GM19463 (cell line): ENCODE results near the gene CORO1C.
A peak's percentile ranks its signal among the peaks of the same experiment; 100 is the strongest.
"Not testable (repeated sequence)": the region's sequence is repeated elsewhere in the genome, so short reads cannot be mapped to it uniquely, and the experiment has no call there.

Source experiments
- ATAC-seq: cut with Tn5 transposase; IDR thresholded peaks from one replicate; pipeline ENCODE4 v1.9.1; 2021; ENCODE audit warnings: mild to moderate bottlenecking, moderate library complexity; ENCODE audit not compliant: unreplicated experiment

CORO1C gene

DNA sequence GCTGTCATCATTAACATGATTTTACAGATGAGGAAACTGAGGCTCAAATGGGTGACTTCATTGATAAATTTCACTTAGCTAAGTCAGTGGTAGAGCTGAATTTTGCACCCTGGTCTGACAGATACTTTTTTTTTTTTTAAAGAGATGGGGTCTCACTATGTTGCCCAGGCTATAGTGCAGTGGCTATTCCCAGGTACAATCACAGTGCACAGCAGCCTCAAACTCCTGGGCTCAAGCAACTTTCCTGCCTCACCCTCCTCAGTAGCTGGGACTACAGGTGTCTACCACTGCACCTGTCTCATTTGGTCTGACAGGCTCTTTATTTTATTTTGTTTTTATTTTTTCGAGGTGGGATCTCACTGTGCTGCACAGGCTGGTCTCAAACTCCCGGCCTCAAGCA is 24.2 kb upstream of the CORO1C start:
- ATAC-seq, result no peak

DNA sequence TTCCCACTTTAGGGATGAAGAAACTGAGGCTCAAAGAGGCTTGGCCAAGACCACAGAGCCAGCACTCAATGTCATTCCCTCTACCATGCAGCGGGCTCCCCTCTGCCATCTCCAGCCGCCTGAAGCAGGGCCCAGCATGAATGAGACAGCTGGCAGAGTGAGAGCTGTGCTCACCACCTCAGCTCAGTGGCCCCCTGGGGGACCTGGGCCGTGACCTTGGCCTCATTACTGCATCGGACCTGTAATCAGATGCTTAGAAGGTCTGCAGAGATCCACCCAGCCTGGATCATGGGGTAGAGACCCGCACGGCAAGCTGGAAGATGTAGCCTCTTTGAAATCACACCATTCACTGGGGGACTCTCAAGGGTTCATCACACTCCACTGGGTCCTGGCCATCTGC is 22.7 kb upstream of the CORO1C start:
- ATAC-seq, result no peak

DNA sequence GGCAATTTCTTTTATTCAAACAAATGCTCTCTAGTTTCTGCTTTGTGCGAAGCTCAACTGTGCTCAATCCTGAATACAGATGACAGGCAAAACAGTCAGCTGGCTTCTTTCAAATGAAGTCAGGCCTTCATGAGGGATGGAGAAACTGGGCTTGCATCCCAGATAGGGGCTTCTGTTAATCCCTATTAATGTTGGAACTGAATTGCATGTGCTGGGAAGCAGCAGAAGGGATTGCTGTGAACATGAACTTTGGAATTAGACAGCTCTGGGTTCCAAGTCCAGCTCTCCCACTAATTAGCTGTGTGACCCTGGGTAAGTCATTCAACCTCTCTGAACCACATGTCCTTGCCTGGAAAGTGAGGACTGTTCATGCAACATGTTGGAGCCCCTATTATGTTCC is 21.1 kb upstream of the CORO1C start:
- no peak for ATAC-seq

GRCh38 chr12:108751821-108752220 is 20.5 kb upstream of the CORO1C start:
- no peak for ATAC-seq

DNA sequence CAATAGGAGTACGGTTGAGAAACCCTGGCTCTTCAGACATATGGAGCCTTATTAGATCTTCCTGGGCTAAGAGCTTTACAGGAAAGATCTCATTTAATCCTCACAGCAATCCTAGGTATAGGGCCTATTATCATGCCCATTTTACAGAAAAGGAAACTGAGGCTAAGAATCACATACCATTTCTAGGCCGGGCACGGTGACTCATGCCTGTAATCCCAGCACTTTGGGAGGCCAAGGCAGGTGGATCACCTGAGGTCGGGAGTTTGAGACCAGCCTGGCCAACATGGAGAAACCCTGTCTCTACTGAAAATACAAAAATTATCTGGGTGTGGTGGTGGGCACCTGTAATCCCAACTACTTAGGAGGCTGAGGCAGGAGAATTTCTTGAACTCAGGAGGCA is 19.7 kb upstream of the CORO1C start:
- not testable (repeated sequence) for ATAC-seq

- no peak for ATAC-seq
Measured at GRCh38 chr12:108750526-108750925, 19.2 kb upstream of the CORO1C start.

DNA sequence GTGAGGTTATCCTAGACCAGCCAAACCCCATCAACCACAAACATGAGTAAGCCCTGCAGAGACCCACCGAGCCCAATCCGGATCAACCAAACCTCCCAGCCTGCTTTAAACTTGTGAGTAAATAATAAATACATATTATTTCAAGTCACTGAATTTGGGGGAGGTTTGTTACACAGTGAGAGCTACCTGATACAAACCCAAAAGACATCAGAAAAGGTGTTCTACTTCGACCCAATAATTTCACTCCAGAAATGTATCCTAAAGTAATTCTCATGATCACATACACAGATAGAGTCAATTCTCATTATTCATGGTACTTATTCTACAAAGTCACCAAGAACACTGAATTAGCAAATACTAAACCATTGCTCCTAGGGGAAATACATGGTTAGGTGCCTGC is 16.2 kb upstream of the CORO1C start:
- no peak for ATAC-seq

- no peak for ATAC-seq
Measured at GRCh38 chr12:108745641-108746040, 14.3 kb upstream of the CORO1C start.

DNA sequence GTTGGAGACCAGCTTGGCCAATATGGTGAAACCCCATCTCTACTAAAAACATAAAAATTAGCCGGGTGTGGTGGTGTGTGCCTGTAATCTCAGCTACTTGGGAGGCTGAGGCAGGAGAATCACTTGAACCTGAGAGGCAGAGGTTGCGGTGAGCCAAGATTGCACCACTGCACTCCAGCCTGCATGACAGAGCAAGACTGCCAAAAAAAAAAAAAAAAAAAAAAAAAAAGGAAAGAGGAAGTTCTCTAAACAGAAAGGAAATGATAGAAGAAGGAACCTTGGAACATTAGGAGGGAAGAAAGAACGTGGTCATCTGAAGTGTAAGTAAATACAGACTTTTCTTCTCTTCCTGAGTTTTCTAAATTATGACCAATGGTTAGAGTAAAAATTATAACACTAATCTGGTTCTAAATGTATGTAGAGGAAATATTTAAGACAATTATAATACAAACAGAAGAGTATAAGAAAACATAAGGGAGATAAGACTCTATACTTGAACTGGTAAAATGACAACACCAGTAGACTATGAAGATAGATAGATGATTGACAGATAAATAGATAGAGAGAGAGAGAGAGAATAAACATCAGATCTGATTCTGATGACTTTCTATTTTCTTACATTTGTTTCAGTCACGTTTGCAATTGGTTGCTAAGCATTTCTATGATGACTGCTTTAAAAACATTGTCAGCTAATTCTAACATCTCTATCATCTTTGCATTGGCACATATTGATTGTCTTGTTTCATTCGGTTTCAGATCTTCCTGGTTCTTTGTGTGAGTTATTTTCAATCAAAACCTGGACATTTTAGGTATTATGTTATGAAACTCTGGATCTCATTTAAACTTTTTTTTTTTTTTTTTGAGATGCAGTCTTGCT is 12.9 kb upstream of the CORO1C start:
- no peak for ATAC-seq

GRCh38 chr12:108738170-108738569 is 6.9 kb upstream of the CORO1C start:
- no peak for ATAC-seq

DNA sequence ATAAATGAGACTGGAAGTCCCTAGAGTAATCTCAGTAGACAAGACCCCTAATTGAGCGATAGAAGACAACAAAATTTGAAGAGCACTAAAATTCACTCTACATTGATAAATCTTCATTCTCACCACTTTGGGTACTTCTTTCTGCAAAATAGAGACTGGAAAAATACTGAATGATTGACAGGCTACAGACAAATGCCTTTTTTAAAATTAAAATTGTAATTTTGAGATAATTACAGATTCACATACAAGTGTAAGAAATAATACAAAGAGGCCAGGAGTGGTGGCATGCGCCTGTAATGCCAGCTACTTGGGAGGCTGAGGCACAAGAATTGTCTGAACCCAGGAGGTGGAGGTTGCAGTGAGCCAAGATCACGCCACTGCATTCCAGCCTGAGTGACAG is 4.5 kb upstream of the CORO1C start:
- ATAC-seq, result no peak

DNA sequence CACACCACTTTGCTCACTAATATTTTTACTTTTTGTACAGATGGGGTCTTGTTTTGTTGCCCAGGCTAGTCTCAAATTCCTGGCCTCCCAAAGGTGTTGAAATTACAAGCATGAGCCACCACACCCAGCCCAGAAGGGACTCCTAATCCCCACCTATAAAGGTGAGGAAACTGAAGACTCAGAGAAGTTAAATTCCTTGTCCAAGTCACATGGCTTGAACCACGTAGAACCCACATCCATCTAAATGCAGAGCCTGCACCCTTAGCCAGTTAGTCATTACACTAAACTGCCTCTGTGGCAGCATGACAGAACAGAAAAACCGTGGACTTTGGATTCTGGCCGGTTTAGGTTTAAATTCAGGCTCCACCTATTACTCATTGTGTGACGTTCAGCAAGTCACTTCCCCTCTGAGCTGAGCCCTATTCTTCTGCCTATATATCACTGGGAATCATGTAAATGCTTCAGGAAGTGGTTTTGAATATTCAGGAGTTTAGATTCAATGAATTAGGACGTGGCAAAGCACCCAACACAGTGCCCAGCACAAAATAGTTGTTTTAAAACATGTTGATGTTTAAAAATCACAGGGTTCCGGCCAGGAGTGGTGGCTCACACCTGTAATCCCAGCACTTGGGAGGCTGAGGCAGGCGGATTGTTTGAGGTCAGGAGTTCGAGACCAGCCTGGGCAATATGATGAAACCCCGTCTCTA is 3.0 kb upstream of the CORO1C start:
- ATAC-seq, result peak; percentile 23

GRCh38 chr12:108733230-108733531 is 1.9 kb upstream of the CORO1C start:
- not testable (repeated sequence) for ATAC-seq

- ATAC-seq, result no peak
Measured at GRCh38 chr12:108732489-108733229, 1.3 kb upstream of the CORO1C start.

DNA sequence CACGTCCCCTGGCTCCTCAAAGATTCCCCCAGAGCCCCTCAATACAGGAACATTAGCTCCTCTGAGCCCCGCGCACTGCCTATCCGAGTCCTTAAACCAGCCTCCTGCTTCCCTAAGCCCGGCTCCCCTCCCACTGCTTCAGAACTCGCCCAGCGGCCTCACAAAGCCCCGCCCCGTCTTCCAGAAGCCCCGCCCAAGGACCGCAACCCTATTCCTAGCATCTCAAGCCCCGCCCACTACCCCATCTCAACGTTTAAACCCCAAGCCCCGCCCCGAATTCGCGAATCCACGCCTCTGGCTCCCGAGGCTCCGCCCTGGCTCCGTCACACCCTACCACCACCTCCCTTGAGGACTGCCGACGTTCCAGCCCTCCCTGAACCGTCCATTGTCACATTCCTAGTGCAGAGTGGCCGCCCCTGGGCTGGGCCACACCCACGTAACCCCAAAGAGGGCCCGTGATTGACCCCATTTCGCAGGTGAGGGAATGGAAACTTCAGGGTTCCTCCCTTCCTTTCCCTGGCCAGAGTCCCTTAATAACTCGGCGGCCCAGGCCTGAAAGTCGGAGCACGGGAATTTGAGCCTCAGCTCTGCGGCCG is 646 bp upstream of the CORO1C start:
- peak; percentile 41 for ATAC-seq

DNA sequence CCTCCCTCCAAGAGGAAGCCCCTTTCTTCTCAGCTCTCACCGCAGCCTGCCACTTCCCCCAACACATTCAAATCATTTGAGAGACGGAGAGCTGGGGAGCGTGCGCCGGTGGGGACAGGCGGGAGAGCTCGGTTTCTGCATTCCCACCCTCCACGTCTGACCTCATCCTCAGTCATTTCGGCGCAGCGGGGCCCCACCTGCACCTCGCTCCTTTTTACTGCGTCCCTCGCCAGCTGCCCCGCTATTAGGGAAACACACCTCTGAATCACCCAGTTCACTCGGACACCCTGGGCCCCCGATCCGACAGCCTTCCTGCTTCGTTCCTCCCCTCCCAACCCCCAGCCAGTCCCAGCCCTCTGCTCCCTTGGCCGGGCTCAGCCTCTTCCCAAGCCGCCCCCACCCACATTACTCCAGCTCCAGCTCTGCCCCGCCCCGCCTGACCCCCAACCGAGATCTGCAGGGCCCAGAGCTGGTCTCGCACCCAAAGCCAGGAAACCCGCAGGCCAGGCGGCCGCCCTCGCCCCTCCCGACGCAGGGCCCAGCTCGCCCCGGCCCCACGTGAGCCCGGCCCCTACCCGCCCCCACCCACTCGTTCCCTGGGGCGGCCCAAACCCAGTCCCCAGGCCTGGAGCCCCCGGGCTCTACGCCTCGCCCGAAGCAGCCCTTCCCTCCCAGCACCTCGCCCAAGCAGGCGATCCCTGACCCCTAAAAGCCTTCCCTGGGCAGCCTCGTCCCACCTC is 783 bp downstream of the CORO1C start:
- peak; percentile 18 for ATAC-seq

DNA sequence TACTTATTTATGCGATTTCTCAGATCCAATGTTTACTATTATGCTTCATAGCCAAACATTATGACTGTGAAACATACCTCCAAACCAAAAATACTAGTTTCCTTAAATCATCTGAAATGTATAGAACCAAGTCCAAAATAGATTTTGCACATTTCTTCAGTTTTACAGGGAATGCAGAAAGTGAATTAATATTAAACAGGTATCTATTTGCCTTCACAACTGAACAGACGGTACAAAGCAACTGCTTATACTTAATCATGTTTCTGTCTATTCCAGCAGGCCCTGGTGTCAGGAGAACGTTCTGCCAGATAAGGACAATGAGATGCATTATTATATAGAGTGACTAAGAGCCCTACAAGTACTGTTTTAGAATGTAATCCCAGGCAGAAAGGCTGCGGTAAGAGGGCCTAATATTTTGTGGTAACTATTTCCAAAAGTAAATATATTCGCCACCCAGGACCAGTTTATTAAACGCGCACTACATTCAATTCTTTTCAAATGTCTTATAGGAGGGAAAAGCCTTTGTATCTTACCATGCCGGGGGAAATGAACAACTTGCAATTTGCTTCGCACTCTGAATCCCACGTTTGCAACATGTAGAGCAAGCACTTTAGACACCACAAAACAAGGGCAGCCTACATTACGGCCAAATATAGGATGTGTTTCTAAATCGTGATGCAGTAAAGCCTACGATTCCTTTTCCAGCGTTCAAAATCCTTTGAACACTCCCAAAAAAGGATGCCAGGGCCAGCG is 1.5 kb downstream of the CORO1C start:
- ATAC-seq, result no peak

DNA sequence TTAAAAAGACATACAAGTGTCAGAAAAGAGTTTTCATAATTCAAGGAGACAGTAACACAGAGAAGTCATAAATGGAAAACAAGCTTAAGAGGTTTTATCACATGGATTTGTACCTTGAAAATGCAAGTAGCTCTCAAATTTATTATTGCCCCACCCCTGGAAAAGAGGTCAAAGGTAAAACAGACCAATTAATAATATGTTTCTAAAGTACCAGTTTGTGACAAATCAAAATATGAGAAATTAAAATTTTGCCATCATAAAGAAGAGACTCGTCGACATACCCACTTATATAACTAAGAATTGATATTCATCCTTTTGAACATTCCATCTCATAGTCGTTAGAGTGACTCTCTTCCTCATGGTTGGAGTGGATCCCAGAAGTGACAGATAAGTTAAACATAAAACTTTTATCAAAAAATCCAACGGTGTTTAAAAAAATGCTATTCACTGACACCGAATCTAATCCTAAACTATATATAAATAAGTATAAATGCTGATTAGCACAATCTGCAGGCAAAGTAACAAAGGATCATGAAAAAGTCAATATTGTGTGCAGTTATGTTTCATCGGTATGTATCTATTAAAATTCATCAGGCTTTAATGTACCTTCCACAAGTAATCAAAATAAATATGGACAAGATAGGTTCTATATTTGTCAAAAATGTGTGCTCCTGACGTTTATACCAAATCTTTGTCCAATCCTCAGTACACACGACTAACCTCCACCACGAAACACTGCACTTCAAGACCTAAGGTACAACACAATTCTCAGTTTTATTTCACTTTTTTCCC is 2.3 kb downstream of the CORO1C start:
- no peak for ATAC-seq
